ENCODE measurements around the gene TIGAR. TPM values are rescaled to one million over a fixed set of nuclear protein-coding genes. Genes with fewer than 3 reads are reported as not detected.

The TIGAR gene, protein sequence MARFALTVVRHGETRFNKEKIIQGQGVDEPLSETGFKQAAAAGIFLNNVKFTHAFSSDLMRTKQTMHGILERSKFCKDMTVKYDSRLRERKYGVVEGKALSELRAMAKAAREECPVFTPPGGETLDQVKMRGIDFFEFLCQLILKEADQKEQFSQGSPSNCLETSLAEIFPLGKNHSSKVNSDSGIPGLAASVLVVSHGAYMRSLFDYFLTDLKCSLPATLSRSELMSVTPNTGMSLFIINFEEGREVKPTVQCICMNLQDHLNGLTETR
- 4.7 TPM for total RNA-seq

DNA sequence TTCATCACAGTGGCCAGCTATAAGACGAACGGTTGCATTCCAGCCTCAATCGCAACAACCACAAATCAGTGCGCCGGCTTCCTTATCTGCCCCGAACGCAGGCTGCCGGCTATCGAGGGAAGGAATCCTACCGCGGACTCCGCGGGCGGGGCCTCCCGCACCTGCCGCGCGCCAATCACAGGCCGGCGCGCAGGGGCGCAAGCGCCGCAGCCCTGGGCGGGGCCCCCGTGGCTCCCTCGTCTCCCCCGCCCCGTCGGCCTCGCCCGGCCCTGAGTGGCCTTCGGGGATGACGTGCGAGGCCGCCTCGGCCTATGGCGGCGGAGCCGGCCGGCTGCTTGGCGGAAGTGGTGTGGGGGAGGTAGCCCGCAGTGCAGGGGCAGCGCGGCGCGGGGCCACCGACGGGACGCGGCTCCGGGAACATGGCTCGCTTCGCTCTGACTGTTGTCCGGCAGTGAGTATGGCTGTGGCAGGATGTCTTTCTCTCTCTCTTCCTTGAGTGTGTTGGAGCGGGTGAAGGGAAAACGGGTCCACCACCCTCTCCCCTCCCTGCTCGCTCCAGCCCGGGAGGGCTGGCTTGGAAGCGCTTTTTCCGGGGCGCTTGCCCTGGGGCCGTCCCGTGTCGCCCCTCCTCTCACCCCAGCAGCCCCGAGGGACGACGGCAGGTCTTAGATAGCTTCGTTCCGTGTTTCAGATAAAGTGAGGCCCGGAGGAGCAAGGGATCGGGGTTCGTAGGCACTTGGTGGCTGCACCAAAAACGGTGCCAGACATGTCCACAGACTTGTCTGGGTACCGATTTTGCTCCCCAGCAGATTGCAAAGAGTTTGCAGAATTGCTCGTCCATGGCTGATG lies at the start of gene TIGAR:
TIGAR (plus strand) TSS at position 361 of the 849 bp plus-strand sequence; CDS start at position 420, 59 bp downstream.
- DNase-seq = peak; percentile 93

DNA sequence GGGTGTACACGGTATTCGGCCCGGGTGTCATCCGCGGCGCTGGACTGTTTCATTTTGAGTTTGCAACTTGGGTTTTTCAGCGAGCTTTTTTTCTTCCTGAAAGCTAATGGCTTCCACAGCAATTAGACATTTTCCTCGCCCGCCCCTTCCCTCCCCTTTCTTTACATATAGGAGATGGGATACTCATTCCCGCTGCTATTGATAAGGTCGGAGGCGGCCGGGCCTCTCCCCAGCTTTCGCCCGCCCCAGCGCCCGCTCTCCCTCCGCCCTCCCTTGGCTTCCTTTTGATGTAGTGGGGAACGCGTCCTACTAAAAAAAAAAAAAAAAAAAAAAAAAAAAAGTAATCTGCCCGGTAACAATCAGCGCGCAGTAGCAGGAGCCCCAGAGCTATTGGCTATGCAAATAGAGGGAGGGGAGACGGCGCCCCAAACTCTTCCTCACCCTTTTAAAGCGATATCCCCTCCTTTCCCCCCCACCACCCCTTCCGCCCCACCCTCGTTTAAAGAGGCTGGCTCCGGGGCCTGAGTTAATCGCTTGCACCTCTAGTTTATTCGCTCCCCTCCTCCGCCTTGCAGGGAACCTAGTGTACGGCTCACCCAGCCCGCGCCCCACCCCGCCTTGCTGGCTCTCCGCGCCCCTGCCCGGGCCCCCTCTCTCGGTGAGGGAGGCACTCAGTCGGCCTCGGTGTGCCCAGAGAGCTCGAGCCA lies 49.1 kb upstream of the TIGAR start:
- no peak for DNase-seq

DNA sequence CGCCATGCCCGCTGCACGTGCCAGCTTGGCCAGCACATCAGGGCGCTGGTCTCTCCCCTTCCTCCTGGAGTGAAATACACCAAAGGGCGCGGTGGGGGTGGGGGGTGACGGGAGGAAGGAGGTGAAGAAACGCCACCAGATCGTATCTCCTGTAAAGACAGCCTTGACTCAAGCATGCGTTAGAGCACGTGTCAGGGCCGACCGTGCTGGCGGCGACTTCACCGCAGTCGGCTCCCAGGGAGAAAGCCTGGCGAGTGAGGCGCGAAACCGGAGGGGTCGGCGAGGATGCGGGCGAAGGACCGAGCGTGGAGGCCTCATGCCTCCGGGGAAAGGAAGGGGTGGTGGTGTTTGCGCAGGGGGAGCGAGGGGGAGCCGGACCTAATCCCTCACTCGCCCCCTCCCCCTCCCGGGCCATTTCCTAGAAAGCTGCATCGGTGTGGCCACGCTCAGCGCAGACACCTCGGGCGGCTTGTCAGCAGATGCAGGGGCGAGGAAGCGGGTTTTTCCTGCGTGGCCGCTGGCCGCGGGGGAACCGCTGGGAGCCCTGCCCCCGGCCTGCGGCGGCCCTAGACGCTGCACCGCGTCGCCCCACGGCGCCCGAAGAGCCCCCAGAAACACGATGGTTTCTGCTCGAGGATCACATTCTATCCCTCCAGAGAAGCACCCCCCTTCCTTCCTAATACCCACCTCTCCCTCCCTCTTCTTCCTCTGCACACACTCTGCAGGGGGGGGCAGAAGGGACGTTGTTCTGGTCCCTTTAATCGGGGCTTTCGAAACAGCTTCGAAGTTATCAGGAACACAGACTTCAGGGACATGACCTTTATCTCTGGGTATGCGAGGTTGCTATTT lies 48.4 kb upstream of the TIGAR start:
- DNase-seq = no peak

DNA sequence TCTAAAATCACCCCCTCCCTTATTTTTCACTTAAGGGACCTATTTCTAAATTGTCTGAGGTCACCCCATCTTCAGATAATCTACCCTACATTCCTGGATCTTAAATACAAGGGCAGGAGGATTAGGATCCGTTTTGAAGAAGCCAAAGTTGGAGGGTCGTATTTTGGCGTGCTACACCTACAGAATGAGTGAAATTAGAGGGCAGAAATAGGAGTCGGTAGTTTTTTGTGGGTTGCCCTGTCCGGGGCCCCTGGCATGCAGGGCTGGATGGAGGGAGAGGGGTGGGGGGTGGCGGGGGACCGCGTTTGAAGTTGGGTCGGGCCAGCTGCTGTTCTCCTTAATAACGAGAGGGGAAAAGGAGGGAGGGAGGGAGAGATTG lies 47.8 kb upstream of the TIGAR start:
- no peak for DNase-seq

DNA sequence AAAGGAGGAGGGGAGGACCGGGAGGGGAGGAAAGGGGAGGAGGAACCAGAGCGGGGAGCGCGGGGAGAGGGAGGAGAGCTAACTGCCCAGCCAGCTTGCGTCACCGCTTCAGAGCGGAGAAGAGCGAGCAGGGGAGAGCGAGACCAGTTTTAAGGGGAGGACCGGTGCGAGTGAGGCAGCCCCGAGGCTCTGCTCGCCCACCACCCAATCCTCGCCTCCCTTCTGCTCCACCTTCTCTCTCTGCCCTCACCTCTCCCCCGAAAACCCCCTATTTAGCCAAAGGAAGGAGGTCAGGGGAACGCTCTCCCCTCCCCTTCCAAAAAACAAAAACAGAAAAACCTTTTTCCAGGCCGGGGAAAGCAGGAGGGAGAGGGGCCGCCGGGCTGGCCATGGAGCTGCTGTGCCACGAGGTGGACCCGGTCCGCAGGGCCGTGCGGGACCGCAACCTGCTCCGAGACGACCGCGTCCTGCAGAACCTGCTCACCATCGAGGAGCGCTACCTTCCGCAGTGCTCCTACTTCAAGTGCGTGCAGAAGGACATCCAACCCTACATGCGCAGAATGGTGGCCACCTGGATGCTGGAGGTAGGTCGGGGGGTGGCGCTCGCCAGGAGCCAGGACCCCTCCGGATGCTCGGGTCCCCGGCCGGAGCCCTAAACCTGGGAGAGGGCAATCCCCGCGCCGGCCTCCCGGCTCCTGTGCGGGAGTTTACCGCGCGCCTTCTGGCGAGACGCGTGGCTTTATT lies 47.2 kb upstream of the TIGAR start, which contains the start of gene CCND2:
CCND2 (plus strand) TSS at position 111 of the 744 bp plus-strand sequence; CDS start at position 390, 279 bp downstream.
- peak; percentile 79 for DNase-seq

DNA sequence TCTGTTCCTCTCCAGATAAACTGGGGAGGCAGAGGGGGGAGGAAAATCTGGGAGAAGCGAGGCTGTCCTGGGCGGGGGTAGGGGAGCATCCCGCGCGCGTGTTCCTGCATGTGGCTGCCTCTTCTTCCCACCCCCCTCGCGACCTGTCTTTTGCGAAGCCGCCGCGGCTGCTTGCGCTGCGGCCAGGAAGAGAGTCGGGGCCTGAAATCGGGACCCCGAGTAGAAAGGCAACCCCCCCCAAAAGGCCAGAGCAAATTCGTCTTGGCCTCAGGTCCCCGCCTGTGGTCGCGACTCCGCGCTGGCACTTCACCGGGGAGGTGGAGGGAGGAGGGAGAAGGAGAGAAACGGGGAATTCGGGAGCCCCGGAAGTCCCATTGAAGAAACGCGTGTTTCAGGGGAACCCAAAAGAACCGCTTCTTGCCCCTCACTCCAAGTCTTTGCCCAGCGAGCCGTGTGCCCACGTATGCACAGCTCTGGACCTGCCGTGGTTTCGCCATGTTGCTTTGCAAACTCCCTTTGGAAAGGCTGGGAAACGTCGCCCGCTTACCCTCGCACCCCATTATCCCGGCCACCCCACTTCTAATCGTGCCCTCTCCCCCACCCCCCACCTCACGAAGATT lies 46.5 kb upstream of the TIGAR start:
- no peak for DNase-seq

DNA sequence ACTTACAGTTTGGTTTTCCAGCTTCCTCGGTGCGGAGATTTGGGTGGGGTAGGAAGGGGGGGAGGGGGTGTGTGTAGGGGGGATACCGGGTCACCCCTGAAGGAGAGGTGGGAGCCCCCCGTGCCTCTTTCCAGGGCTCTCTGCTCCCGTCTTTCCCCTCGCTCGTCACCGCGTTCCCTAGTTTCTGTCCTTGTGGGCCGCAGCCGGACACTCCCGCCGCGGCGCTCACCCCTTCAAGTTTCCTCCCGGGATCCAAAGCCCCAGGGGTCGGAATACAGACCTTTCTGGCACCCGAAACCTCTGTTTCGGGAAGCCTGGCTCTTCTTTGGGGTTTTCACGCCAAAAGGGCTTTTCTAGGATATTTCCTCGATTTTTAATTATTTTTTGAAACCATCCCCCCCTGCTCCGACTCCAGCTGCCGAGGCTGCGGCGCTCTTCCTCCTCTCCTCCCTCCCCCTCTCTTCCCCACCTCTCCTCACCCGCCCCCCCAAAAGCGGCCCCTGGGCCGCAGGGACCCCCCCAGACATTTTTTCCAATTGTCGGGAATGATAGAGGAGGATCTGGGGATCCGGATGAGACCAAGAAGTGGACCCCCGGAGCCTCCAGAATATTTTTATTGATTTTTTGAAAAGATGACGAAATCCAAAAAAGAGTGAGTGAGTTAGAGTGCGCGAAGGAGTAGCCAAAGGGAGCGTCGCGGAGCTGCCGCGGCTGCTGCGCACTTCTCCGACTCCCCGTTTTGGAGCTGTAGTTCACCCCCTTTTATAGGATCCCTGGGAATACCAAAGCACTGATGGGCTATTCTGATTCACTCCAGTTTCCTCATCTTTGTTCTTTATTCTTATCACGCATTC lies 45.8 kb upstream of the TIGAR start:
- no peak for DNase-seq

DNA sequence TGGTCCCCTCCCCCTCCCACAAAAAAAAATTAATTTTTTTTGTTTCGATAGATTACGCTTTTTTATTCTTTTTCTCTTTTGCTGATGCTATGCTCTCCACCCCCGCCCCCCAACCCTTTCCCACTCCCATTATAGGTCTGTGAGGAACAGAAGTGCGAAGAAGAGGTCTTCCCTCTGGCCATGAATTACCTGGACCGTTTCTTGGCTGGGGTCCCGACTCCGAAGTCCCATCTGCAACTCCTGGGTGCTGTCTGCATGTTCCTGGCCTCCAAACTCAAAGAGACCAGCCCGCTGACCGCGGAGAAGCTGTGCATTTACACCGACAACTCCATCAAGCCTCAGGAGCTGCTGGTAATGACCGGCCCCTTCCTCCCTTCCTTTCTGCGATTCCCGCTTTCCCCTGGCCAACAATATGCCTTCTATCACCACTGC lies 45.1 kb upstream of the TIGAR start:
- DNase-seq = no peak

DNA sequence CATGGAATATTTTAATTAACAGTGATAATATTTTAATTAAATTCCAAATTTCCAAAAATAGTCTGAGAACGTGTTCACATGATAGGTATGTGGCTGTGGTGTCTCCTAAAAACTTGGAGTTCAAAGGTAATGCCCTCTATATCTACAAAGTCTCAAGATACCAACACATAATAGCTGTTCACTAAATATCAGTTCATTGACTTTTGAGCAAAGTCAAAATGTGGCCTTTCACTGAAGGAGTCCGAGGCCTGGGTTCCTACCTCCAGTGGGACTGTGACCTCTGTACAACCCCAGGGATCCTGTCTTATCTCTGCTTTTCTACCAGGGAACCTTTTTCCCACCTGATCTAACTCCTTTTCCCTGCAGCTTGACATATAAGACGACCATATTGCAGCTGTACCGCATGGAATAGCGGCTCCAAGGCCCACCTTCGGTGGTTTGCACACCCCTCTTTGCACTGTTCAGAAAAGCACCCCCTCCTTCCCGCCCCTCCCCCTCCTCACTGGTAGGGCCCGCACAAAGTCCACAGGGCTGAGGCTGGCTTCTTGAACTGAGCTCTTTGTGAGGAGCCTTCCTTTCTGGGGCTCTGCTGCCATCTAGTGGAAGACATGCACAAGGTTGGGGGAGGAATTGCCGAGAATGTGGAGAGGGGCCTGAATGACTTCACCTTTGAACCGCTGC lies 44.3 kb upstream of the TIGAR start:
- DNase-seq = peak; percentile 68

DNA sequence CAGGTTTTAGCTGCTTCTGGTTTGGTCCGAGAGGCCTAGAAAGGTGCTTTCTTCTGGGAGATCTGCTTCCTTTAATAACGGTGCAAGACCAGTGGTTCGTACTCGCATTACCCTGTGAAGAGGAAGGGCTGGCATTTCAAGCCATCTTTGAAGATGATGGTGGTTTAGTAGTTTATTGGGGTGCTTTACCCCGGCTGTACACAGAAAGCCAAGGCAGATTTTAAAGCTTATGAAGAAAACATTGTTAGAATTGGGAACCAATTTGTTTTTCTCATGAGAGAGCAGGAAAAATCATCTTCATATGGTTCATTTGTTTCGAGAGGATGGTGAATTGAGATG lies 43.8 kb upstream of the TIGAR start:
- DNase-seq = no peak

DNA sequence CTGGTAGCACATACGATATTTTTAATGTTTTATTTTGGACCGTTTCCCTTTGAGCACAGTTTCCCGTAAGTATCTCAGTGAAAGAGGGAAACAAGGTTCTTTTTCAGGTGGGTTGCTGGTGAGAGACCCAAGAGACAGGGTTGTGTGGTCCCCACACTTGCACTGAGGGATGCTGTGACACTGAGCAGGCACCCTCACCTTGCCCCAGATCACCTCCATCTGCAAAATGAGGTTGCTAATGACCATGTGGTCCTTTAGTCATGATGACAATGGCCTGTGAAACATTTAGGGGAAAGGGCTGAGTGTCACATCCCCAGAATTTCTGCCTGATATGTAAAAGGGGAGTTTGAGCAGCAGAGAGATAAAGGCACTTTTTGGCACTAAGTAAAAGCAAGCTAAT lies 43.2 kb upstream of the TIGAR start:
- DNase-seq = no peak

DNA sequence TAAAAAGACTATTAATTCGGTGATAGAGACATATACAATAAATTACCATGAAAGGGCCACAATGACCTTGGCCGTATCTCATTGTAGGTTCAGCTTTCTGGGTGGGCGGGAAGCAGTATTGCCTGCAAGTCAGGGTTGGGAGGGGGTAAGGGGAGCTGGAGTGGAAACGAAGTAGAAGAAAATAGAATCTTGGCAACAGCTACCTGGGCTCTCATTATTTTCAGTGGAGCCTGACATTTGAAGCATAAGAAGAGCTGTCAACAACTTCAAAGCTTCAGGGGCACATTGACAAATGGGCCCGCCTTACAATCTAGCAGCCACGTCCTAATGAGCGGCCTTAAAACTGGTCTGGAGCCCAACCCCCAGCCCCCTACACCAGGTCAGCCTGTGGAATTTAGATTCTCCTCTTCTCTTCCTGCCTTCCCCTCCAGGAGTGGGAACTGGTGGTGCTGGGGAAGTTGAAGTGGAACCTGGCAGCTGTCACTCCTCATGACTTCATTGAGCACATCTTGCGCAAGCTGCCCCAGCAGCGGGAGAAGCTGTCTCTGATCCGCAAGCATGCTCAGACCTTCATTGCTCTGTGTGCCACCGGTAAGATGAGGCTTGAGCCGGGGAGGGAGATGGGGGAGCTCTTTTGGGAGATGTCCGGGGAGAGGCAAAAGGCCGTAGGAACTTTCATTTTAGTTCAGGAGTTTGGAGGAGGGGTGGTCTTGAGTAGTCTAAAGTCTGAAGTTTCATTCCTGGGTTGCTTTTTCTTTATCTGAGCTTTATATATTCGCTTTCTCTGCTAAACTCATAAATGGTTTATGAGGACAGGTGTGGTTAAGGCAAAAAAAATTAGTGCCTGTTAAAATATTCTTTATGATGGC lies 42.5 kb upstream of the TIGAR start:
- DNase-seq = no peak

DNA sequence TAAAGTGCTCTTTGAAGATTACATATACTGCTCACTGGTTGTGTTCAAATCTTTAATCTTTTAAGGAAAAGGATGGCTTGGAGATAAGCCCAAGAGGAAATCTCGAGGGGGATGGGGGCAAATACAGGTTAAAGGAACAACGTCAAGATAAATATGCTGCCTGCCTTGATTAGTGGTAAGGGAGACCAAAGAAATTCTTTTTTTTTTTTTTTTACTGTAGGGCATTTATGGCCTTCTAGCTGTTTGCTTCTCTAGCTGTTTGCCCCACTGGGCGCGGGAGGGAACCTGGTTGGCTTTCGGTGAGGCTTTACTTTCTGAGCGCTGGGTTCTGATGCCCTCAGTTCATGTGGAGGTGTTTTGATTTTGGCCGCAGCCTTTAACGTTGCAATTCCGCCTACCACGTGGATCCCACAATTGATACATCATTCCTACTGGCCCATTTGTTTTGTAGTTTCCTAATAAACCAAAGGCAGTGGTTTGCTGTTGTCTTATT lies 41.8 kb upstream of the TIGAR start:
- no peak for DNase-seq

DNA sequence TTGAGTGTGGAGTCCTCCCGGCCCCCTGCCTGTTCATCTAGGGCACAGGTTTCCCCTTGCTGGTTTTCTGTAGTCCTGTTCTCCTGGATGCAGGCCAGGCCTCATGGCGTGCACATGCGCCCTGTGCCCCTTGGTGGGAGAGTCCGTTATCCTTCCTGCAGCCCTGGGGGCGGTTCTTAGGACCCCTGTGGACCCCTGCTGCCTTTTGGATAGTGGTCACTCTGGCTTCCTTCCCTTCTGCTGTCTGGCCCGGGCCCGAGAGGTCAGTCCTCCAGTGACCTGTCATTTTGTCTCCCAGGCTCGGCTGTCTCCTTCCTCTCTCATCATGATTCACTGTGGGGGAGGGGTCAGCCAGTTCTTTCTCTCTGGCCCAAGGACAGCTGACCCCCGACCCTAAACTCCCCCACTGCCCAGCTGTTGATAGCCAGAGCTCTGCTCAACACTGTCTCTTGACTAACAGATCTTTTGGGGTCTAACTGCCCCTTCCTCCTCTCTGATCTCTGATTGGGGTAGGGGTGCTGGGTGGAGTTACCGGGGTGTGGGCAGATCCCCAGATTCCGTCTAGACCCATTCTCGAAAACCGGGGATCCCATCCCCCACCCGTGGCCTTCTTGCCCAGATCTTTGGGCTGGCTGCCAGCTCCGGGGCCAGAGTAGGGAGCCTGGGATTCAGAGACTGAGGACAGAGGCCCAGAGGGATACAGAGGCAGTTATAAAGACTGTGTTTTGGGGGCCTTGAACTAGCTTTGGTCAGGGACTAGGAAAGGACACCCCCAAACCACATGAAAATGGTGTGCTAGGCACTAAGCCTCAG lies 40.5 kb upstream of the TIGAR start:
- DNase-seq = no peak

DNA sequence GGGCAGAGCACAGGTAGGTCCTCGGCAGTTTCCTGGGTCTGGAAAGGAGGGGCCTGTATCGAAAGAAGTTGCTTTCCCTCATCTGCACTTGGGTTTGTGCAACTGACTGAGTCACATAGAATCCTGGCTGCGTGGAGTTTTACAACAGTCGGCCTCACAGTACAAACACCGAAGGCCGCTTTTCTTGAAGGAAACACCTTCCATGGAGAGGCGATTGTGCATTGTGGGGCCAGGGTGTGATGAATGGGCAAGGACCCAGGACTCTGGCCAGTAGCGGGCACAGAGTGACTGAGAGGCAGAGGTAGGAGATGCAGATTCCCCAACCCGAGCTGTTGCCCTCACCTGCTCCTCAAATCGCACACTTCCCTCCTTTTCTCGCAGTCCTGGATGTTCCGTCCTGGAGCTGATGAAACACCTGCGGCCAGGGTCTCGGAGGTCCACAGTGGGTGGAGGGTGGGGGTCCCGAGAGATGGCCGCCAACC lies 39.8 kb upstream of the TIGAR start:
- no peak for DNase-seq

DNA sequence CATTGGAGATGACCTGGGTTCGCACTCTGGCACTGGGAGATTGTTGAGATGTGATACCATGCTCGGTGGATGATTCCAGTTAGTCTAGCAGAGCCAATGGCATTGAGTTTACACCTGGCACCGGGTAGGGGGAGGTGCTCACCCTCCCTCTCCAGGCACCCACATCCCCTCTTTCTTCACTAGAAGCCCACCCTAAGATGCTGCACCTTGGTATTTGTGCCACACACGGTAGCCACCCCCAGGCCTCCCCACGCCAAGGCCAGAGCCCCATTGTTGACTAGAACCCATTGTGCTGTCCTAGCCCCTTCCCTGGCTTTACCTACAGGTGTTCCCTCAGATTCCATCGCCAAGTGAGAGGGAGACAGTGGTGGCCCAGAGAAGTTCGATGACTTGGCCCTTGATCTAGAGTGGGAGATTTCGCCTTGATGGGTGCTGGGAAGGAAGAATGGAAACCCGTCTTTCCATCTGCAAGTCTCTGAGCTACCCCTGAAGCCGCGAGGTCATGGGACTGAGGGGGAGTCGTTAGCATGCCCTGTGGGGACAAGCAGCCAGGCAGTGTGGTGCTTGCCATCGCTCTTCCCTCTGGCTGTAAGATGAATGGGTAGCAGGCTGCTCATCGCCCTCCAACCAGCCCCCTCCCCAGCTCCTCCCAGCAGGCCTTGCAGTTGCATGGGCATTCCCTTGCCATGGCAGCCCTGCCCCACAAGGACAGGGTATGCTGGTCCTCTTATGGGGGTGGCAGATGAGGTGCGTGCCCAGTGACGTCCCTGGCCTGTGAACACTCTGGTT lies 38.7 kb upstream of the TIGAR start:
- no peak for DNase-seq

Measured in occipital lobe (tissue), 2 donors.